Measurements from ENCODE around the gene FSTL5.

DNA sequence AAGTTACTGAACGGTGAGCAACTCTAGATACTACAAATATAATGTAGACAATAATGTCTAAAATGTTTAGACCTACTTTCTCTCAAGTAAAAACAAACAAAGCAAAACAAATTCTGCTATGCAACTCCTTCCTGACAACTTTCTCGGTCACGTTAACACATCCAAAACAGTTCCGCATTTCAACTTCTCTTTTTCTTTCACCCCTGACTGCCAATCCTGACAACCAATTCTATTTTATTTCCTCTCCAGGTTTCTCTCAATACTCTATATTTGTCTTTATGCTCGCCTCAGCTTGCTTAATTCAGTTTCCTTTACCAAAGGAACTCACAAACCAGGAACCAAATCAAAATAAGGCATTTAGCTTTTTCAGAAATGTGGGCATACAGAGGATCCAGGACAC lies 513.0 kb downstream of the FSTL5 start:
- TF ChIP-seq POLR2A (IDR thresholded peaks at IDR 0.05; ENCODE audit: low read depth, low read length) (no peak), CBFB (IDR thresholded peaks at IDR 0.05; ENCODE audit: low read depth) (no peak), CEBPB (IDR thresholded peaks at IDR 0.05; ENCODE audit: borderline replicate concordance in 1 of 2, low read depth in 2 of 2, low read length in 2 of 2) (no peak), POLR2AphosphoS5 (IDR thresholded peaks at IDR 0.05; ENCODE audit: low read length) (no peak), EZH2 (IDR thresholded peaks at IDR 0.05; ENCODE audit: borderline replicate concordance, control insufficient read depth, low read depth, low read length) (no peak)
- TF ChIP-seq, protein P1, sequence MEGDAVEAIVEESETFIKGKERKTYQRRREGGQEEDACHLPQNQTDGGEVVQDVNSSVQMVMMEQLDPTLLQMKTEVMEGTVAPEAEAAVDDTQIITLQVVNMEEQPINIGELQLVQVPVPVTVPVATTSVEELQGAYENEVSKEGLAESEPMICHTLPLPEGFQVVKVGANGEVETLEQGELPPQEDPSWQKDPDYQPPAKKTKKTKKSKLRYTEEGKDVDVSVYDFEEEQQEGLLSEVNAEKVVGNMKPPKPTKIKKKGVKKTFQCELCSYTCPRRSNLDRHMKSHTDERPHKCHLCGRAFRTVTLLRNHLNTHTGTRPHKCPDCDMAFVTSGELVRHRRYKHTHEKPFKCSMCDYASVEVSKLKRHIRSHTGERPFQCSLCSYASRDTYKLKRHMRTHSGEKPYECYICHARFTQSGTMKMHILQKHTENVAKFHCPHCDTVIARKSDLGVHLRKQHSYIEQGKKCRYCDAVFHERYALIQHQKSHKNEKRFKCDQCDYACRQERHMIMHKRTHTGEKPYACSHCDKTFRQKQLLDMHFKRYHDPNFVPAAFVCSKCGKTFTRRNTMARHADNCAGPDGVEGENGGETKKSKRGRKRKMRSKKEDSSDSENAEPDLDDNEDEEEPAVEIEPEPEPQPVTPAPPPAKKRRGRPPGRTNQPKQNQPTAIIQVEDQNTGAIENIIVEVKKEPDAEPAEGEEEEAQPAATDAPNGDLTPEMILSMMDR (IDR thresholded peaks at IDR 0.05 in 2 of 3, conservative IDR thresholded peaks at IDR 0.05 in 1 of 3; ENCODE audit: control insufficient read depth in 2 of 3, extremely low read depth in 1 of 3, insufficient read depth in 1 of 3, low read depth in 3 of 3, low read length in 3 of 3) = no peak
- TF ChIP-seq, protein P2, sequence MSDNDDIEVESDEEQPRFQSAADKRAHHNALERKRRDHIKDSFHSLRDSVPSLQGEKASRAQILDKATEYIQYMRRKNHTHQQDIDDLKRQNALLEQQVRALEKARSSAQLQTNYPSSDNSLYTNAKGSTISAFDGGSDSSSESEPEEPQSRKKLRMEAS (IDR thresholded peaks at IDR 0.05; ENCODE audit: low read depth, low read length) = no peak

Data from GM12878 (cell line).